Raji (cell line): ENCODE data around the gene TRPC4.

Experiments used
- POLR2A ChIP-seq: IDR thresholded peaks from 2 replicates; pipeline ENCODE4 v1.6.1; 2011; ENCODE audit warnings: low read depth, low read length, control low read depth; ENCODE audit not compliant: insufficient read depth

TRPC4 gene

GRCh38 chr13:37869756-37870488, at the start of gene TRPC4:
TRPC4 (minus strand) TSS chr13:37869772; CDS start chr13:37783333, 86,439 bp downstream.
- TF ChIP-seq POLR2A, result no peak

- no peak for TF ChIP-seq POLR2A
Measured at GRCh38 chr13:37918751-37919150, 49.2 kb upstream of the TRPC4 start.

GRCh38 chr13:37918116-37918714, 48.6 kb upstream of the TRPC4 start:
- TF ChIP-seq POLR2A, result no peak

GRCh38 chr13:37914781-37915391, 45.3 kb upstream of the TRPC4 start:
- TF ChIP-seq POLR2A, result no peak

- no peak for TF ChIP-seq POLR2A
Measured at GRCh38 chr13:37910790-37911189, 41.2 kb upstream of the TRPC4 start.

GRCh38 chr13:37906880-37907279, 37.3 kb upstream of the TRPC4 start:
- no peak for TF ChIP-seq POLR2A

- TF ChIP-seq POLR2A, result no peak
Measured at GRCh38 chr13:37905736-37906135, 36.2 kb upstream of the TRPC4 start.

GRCh38 chr13:37899753-37900152, 30.2 kb upstream of the TRPC4 start:
- TF ChIP-seq POLR2A, result no peak

GRCh38 chr13:37893321-37893720, 23.7 kb upstream of the TRPC4 start:
- TF ChIP-seq POLR2A, result no peak

GRCh38 chr13:37889820-37890219, 20.2 kb upstream of the TRPC4 start:
- no peak for TF ChIP-seq POLR2A

GRCh38 chr13:37889102-37889501, 19.5 kb upstream of the TRPC4 start:
- no peak for TF ChIP-seq POLR2A

GRCh38 chr13:37886879-37887278, 17.3 kb upstream of the TRPC4 start:
- TF ChIP-seq POLR2A, result no peak

- TF ChIP-seq POLR2A, result no peak
Measured at GRCh38 chr13:37884674-37885073, 15.1 kb upstream of the TRPC4 start.

- TF ChIP-seq POLR2A, result no peak
Measured at GRCh38 chr13:37884026-37884425, 14.5 kb upstream of the TRPC4 start.

- TF ChIP-seq POLR2A, result no peak
Measured at GRCh38 chr13:37878921-37879320, 9.3 kb upstream of the TRPC4 start.

GRCh38 chr13:37878496-37878895, 8.9 kb upstream of the TRPC4 start:
- TF ChIP-seq POLR2A, result no peak
